C1 segment of cervical spinal cord (tissue), 14 donors: ENCODE results near the gene RSPH1.
A peak's percentile ranks its signal among the peaks of the same experiment; 100 is the strongest.

Experiments used
- DNase-seq, 14 donors: peaks; one replicate each; lab custom pipeline; 2025; lab: John Stamatoyannopoulos, UW

Gene RSPH1

GRCh38 chr21:42496120-42496838 is at the start of gene RSPH1:
RSPH1 (minus strand) TSS chr21:42496224; CDS start chr21:42496186, 38 bp downstream.
- peak; percentile 95 to 100 (median 98) for DNase-seq

- no peak for DNase-seq
Measured at GRCh38 chr21:42545745-42546144, 49.7 kb upstream of the RSPH1 start.

DNA sequence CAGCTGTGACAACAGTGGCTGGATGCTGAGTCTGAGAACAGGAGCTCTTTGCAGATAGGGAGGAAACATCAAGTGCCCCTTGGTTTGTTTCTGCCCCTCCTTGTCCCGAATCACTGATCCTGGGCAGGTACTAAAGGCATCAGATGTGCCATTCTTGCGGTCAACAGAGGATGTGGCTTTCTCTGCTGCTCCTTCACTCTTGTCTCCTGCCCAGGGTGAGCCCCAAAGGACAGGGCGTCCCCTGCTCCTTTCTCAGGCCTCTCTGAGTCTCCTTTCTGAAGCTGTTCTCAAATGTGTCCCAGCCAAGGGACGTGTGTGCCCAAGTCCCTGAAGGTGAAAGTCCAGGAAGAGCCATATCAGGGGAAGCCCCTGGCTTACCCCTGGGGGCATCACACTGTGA is 49.3 kb upstream of the RSPH1 start:
- DNase-seq = no peak

DNA sequence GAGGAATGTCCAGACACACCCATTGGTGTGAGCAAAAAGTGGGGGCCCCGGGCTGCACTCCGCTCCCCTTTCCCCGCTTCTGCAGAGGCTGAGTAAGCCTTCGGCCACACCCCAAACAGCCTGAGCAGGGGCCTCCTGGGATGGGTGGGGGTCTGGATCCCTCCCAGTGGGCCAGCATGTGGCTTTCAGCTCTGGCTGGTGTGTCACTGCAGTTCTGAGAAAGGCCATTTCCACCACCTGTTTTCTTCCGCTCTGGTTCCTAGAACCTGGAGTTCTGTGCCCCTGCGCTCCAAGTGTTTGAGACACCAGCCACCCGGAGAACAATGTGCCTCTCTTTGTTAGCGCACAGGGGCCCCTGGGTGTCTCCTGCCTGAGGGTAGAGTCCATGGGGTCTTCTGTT is 48.5 kb upstream of the RSPH1 start:
- no peak for DNase-seq

GRCh38 chr21:42543106-42543847 is 47.3 kb upstream of the RSPH1 start:
- DNase-seq = no peak

DNA sequence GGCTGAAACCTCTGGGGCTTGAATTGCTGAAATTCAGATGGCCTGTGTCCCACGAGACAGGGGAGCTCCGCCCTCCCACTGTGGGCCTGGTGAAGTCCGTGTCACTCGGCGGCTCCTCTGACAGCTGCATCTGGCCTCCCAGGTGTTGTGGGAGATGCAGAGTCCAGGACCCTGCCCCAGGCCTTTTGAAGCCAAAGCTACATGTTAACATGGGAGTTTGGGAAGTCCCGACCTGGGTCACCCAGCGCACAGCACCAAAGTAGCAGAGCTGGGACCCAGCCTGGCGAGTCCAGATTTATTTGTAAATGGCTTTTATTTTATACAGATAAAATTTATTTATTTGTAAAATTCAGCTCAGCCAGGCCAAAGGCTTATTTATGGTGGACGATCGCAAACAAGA is 46.6 kb upstream of the RSPH1 start:
- no peak for DNase-seq

DNA sequence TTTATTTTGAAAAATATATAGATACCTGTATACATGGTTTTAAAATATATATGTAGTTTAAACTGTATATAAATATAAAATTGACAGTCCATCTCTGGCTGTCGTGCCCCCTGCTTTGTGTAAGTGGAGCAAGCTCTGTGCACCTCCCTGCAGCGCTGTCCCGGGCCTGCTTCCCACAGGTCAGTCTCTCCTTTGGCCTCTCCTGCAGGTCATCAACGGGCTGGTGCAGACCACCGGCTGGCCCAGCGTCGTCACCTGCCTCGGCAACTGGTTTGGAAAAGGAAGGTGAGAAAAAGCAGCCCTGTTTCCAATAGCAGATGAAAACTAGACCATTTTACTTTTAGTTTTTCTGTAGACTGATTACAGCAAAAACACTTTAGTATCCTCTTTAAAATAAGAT is 46.2 kb upstream of the RSPH1 start:
- no peak for DNase-seq

GRCh38 chr21:42541618-42542017 is 45.6 kb upstream of the RSPH1 start:
- no peak for DNase-seq

GRCh38 chr21:42541174-42541573 is 45.1 kb upstream of the RSPH1 start:
- DNase-seq = no peak

GRCh38 chr21:42540396-42540795 is 44.4 kb upstream of the RSPH1 start:
- no peak for DNase-seq

DNA sequence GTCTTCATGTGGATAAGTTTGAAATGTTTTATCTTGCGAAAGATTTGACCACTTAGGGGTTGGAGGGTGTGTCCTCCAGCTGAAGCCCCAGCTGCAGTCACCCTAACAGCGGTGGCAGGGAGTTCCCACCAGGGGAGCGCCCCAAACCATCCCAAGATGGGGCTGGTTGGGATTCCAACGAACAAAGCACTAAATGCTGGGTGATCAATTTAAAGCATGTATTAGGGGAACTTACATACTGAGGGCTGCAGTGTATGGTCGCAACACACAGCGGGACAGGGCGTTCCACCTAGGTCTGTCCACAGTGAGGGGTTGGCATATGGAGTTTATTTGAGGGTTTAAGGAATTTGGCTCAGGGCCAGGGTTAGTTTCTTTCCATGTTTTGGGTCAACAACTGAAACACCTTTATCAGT is 43.9 kb upstream of the RSPH1 start:
- DNase-seq = no peak

- DNase-seq = no peak
Measured at GRCh38 chr21:42539342-42539741, 43.3 kb upstream of the RSPH1 start.

GRCh38 chr21:42538479-42539275 is 42.7 kb upstream of the RSPH1 start:
- DNase-seq = no peak

DNA sequence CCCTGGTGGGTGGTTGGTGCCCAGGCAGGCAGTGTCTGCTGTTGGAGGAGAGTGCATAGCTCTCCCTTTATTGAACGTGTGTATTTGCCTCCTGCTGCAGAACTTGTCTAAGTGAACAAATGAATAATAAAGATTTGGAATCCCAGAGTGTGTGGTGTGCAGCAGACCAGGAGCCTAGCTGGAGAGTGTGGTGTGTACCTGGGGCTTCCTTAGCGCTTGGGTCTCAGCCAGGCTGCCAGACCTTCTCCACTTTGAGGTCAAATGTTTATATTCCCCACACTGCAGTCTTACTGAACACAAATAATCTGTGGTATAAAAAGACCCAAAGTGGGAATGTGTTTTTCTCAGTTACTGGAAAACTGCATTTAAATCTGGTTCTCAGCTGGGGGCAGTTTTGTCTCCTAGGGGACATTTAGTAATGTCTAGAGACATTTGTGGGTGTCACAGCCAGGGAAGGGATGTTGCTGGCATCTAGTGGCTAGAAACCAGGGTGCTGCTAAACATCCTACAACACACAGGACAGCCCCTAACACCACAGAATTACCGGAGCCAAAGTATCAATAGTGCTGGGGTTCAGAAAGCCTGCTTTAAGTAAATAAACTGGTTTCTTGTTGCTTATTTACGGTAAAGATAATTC is 41.2 kb upstream of the RSPH1 start:
- no peak for DNase-seq

DNA sequence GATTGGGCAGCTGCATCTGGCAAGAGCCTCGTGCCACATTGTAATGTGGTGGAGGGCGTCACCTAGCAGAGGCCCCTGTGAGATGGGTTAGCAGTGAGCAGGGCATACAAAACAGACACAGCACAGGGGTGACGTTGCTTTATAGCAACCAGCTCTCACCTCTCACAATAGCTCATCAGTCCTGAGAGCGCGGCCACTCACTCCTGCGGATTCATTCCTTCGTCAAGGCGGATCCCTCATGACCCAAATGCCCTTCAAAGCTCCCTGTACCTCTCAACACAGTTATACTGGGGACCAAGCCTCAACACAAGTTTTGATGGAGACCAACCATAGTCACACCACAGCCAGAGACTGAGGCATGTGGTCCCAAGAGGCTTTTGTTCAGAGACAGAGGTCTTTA is 40.6 kb upstream of the RSPH1 start:
- no peak for DNase-seq

DNA sequence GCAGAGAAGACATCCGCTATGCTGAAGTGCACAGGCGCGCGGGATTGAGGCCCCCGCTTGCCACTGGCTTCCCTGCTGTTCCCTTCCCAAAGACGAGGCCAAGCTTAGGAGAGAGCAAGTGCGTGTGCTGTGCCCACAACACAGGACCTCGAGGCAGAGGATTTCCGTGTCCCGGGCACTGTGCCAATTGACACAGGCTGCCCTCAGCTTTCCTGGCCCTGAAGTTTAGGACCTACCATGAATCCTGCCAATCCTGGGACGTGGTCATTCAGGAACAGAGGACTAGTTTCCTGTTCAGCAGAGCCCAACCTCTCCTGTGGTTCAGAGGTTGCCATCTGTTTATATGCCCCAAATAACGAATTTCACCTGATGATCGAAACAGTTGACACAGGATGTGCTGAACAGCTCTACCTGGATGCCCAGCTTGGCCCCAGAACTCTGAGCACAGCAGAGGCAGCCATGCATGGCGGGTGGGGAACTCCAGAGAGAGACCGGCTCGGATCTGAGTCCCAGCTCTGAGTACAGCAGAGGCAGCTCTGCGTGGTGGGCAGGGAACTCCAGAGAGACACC is 39.7 kb upstream of the RSPH1 start:
- DNase-seq = no peak

GRCh38 chr21:42534421-42535378 is 38.7 kb upstream of the RSPH1 start:
- peak in 5 of 14 donors; percentile 39 to 66 (median 41) for DNase-seq

- DNase-seq = no peak
Measured at GRCh38 chr21:42533963-42534355, 37.9 kb upstream of the RSPH1 start.

- no peak for DNase-seq
Measured at GRCh38 chr21:42533306-42533962, 37.4 kb upstream of the RSPH1 start.
